GM12892 (cell line): Measurements from ENCODE around the gene GABPB2.

ENCODE experiments used
- DNase-seq: peaks from one replicate; pipeline ENCODE4 v3.0.0; 2011; ENCODE audit not compliant: insufficient read length
- FAIRE-seq: peaks from 2 replicates; lab custom pipeline; 2011; peaks lifted over from hg19 to GRCh38; lab: Jason Lieb, UNC
- POLR2A ChIP-seq: IDR thresholded peaks from 2 replicates; pipeline ENCODE4 v1.6.1; 2011; ENCODE audit warnings: low read depth, low read length, control low read depth
- POLR2AphosphoS5 ChIP-seq: IDR thresholded peaks from 2 replicates; pipeline ENCODE4 v1.6.1; 2011; ENCODE audit warnings: low read depth, low read length, control low read depth
- TAF1 ChIP-seq: IDR thresholded peaks from 2 replicates; pipeline ENCODE4 v1.6.1; 2011; ENCODE audit warnings: low read depth, mild to moderate bottlenecking, control low read depth, low read length, borderline replicate concordance

Gene GABPB2

DNA sequence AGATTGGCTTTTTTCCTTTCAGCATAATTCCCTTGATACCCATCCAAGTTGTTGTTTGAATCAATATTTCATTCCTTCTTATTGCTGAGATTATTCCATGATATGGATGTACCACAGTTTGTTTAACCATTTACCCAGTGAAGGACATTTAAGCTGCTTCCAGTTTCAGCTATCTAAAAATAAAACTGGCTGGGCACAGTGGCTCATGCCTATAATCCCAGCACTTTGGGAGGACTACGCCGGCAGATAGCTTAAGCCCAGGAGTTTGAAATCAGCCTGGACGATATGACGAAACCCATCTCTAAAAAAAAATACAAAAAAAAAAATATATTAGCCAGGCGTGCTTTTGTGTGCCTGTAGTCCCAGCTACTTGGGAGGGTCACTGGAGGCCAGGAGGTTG, 43.3 kb downstream of the GABPB2 start:
- FAIRE-seq: no peak
- DNase-seq: no peak
- TF ChIP-seq POLR2AphosphoS5: no peak

DNA sequence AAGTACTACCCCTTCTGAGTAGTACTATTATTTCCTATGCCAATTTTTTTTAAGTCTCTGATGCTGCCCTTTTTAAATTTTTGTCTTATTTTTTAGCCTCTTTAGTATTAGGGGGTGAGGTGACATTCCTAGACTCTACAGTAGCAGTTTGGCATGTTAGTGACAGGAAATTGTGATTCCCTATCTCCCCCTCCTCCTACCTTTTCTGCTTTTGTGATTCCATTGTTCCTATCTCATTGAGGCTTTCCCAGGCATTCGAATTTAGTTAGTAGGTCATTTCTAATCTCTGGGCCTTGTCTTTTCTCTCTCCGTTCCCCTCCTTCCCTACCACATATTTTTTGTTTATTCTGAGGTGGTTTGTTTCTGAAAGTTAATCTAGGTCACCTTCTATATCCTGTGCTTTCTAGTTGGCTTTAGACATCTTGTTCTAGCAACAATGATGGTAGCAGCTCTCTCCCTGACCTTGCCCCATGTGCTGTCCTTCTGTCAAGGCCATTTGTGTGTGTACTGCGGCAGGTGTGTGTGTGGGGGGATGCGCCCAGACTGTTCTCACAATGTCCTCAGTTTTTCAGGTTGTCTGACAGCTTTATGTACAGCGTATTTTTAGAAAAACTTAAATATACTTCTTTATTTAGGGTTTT, 54.3 kb downstream of the GABPB2 start:
- FAIRE-seq: no peak
- DNase-seq: no peak
- TF ChIP-seq TAF1 (no peak), POLR2A (no peak), POLR2AphosphoS5 (no peak)

DNA sequence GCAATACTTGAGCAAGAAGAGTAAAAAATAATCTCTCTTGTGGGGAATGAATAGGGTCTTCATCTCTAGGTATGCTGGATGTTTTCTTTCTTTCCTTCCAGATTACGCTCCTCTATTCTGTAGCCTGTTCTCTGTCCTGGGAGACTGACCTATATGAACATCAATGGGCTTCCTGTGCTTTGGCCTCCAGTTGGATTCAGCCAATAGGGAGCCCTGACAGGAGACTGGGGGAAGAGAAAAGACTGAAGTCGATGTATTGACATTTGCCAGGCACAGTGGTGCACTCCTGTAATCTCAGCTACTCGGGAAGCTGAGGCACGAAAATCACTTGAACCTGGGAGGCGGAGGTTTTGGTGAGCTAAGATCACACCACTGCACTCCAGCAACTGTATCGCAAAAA, 58.2 kb downstream of the GABPB2 start:
- FAIRE-seq (no peak), DNase-seq (no peak)
- TF ChIP-seq POLR2A (no peak), TAF1 (no peak)

DNA sequence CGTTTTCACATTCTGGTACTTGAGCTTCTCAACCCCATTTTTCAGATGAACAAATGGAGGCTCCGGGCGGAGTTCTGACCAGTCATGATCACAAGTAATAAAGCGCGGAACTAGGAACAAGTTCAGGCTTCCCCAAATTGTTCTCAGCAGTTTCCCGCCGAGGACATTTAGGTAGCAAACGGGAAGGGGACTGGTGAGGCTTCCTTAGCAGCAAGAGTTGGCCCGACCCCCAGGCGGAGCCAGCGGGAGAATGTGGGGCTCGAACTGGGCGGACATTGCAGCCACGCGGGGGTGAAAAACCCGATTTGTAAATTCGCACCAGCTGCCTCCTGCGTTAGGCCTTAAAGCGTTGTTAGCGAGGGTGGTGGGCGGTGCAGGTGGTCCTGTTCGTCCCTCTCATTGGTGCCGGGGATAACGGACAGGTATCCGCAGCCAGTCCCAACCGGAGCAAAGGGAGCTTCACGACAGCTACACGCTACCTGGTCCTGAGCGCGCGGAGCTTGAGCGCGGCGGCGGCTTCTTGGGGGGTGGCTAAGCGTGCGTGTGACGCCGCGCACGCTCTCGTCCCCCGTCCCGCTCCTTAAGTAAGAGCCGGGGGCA, 60.5 kb downstream of the GABPB2 start:
- TF ChIP-seq TAF1 (no peak), POLR2AphosphoS5 (no peak), POLR2A (no peak)
- DNase-seq: peak; percentile 64
- FAIRE-seq: peak; percentile 75

DNA sequence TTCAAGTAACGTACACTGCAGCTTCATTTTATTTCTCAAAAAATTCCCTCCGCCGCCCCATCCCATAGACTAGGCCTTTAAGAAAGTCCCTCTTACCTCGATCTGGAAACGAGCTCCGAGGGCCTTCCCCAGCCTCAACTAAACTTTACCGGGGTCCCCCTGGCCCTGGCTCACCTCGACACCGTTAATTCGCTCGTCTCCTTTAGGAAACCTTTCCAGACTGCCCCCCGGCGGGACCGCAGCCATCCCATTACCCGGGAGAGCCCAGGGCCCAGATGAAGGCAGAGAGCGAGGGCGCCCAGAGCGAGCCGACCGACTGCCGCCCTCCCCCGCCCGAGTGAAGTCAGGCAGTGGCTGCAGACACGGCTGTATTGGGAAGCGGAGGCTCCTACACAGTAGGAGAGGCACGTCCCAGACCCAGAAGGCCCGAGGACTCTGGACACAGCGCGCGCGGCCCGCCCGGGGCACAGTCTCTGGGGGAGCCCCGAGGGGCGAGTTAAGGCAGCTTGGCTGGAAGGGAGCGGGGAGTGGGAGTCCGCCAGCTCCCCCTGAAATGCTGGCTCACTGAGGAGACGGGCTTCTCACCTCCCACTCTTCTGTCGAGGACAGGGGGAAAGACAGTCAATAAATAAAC, 61.3 kb downstream of the GABPB2 start:
- TF ChIP-seq POLR2A (no peak), POLR2AphosphoS5 (no peak), TAF1 (no peak)
- DNase-seq: no peak
- no peak for FAIRE-seq

DNA sequence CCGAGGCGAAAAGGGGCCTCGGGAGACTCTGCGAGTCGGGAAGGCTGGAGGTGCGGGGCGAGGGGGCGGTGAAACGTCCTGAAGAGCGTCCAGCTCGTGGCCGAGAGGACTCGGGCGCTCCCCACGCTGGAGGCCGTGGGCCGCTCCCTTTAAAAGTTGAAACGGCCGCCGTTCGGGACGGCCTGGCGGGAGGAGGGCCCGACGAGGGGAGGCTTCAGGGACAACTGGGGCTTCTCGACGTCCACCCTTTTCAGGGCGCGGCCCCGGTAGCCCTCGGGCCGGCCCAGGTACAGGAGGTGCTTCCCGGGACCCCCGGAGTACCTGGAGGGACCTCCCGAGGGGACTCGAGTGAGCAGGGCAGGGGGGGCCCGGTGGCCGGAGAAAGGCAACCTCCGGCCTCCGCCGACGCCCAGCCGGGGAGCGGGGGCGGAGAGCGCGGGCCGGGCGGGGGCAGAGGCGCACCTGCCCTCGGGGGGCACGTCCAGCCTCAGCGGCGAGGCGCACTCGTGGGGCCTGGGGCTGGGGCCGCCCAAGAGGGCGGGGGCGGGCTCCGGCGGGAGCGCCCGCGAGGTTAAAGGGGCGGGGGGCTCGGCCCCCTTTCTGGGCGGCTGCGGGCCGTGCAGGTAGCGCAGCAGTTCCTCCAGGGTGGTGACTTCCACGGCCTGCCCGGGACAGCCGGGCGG, 61.9 kb downstream of the GABPB2 start:
- TF ChIP-seq TAF1: no peak
- TF ChIP-seq POLR2A: no peak
- TF ChIP-seq POLR2AphosphoS5: no peak
- FAIRE-seq (no peak), DNase-seq (no peak)

DNA sequence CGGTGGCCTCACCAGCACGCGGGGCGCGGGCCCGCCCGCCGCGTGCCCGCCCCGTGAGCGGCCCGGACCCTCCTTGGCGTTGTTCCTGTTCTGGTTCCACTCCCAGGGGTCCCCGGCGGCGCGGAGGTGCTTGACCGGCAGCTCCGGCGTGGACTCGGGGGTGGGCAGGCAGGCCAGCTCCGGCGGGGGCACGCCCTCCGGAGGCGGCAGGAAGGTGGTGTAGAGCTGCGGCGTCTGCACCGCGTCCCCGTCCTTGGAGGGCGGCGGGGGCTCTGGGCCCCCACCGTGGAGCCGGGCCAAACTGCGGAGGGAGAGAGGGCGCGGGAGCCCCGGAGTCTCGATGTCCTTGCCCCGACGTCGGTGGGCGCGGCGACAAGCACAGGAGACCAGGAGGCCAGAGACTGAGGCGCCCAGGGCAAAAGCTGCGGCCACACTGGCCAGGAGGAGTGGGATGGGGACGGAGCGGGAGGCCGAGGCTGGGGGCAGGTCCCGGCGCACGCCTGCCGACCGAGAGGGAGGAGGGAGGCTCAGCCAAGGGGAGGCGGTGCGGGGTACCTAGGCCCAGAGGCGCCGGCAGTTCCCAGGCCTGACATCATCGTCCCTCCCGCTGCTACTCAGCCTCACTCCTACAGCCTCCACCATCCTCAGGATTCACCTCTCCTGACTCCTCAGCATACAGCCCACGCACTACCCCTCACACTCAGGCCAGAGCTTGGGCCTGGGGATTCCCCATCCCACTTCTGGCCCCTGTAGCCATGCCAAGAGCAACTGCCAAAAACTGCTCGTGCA, 62.7 kb downstream of the GABPB2 start:
- TF ChIP-seq TAF1: no peak
- no peak for DNase-seq
- no peak for FAIRE-seq

DNA sequence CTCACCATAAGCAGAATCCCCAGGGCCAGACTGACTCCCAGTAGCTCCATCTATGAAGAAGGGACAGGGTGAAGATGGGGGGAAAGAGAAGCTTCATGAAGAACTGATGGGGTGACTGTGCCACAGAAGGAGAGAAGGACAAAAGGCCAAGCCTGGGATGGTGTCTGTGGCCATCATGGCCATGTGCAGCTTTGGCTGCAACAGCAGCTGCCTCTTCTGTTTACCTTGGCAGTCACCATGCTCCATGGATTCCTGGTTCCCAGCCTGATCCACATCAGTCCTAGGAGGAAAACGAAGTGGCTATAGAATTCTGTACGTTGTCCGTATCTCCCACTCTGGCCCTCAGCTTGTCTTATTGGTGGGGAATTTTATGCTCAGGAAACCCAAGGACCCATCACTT, 63.8 kb downstream of the GABPB2 start:
- DNase-seq: no peak
- FAIRE-seq: no peak
- TF ChIP-seq POLR2A: no peak

DNA sequence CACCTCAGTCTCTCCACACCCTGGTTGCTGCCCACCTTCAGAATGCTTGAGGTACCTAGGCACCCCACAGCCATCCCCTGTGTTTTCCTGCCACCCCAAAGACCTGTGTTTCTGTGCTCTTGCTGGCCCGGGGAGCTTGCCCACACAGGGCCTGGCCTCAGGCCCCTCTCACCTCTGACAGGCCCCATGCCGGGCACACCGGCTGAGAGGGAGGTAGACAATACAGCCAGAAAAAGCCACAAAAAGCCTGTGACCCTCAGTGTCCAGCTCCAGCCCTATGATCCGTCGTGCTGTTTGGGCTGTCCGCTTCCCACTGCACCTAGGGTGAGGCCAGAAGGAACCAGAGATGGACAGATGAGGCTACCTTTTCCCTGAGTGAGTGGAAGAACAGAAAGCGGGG, 64.4 kb downstream of the GABPB2 start:
- no peak for TF ChIP-seq POLR2A
- no peak for TF ChIP-seq TAF1
- no peak for TF ChIP-seq POLR2AphosphoS5
- DNase-seq (no peak), FAIRE-seq (no peak)

DNA sequence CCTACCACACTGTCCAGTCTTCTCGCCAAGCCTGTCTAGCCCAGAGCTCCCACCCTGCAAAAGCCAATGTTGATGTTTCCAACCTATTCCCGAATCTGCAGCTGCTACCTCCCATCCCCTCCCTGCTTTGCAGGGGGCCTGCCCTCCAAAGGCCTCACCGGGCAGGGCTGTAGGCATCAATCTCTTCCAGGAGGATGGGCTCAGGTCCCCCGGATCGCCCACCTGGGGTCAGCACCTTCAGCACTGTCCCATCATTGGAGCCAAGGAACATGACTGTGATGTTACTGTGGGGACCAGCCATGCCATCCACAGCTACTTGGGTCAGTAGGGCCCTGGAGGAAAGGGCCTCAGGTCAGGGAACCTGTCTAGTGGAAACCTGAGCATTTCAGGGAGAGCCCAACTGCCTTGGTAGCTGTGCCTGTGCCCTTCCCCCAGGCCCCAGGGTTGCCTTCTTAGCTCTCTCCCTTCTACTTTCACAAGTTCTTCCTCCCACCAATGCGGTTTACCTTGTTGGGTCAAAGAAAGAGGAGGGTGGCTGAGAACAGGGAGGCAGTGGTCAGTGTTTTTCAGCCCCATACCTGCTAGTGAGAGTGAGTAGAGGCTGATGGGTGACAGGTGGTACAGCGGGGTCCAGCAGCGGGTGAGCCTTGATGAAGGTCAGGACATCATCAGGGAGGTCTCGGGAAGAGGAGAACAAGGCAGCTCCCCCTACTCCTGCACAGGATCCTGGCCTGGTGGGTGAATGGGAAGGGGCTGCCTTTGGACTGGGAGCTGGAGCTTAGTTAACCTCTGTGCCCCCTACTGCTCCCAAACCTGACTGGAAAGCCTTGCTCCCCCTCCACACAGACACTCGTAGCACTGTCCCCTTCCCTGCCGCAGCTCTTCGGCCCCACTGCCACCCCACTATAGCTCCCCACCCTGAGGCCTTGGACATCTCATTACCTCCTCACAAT, 65.1 kb downstream of the GABPB2 start:
- TF ChIP-seq TAF1 (no peak), POLR2A (no peak), POLR2AphosphoS5 (no peak)
- no peak for DNase-seq
- no peak for FAIRE-seq

DNA sequence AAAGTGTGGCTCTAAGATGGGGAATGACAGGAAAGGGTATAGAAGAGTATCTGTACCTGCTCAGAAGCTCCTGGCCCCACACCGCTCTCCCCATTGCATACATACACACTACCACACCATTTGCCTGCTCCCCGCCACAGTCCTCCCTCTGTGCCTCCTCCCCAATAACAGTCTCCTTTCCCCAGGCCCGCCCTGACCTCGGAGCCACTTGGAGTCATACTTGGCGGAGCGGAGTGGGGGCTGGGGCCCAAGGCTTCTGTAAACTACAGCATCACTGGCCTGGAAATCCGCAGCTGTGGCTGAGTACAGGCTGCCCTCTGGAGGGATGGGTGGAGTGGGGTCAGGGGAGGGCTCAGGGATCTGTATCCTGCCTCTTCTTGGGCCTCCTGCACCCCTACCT, 67.2 kb downstream of the GABPB2 start:
- FAIRE-seq: no peak
- no peak for DNase-seq
- TF ChIP-seq POLR2AphosphoS5 (no peak), POLR2A (no peak), TAF1 (no peak)
